Measurements from ENCODE around the gene TSC2. TPM values are rescaled to one million over a fixed set of nuclear protein-coding genes. Genes with fewer than 3 reads are reported as not detected.
A peak's percentile ranks its signal among the peaks of the same experiment; 100 is the strongest.

TSC2 gene
- total RNA-seq, 4 donors from 2014 or later, result 101 to 148 (median 109) TPM

DNA sequence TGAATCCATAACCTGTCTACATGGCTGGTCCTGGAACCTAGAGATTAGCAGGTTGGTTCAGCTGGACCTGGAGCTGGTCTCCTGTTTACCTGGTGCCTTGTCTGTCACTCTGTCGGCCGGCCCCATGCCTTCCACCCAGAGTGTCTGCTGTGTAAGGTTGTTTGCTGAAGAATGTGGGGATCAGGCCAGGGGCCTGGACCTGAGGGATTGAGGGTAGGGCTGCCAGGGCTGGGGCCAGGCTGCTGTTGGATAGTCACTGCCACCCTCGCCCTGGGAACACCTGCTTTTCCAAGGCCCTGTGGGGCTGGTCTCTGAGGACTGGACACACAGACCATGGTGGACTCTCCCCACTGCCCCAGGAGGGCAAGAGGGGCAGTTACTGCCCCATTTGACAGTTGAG is 19.6 kb upstream of the TSC2 start:
- Histone ChIP-seq H3K9me3 (no peaks in the 10 kb centered on the region), H3K27me3 (no peaks in the 10 kb centered on the region), H3K27ac (peak overlapping the region in 1 of 3 donors; percentile 4), H3K4me1 (peaks cover 5 to 39% of the 10 kb centered on the region in 2 donors), H3K36me3 (no peaks in the 10 kb centered on the region), H3K4me3 (replicated peaks in 1 of 3) (peak overlapping the region in 1 of 3 donors; percentile 65)
- TF ChIP-seq CTCF (IDR thresholded peaks at IDR 0.05) (no peak), POLR2A (IDR thresholded peaks at IDR 0.05) (no peak)
- 81 to 100% methylated on average over 1 to 2 of the region's 3 CpGs for WGBS, 2 donors
- DNase-seq, result no peak
- intact Hi-C loops (cut with DNase I), result no loop called here

DNA sequence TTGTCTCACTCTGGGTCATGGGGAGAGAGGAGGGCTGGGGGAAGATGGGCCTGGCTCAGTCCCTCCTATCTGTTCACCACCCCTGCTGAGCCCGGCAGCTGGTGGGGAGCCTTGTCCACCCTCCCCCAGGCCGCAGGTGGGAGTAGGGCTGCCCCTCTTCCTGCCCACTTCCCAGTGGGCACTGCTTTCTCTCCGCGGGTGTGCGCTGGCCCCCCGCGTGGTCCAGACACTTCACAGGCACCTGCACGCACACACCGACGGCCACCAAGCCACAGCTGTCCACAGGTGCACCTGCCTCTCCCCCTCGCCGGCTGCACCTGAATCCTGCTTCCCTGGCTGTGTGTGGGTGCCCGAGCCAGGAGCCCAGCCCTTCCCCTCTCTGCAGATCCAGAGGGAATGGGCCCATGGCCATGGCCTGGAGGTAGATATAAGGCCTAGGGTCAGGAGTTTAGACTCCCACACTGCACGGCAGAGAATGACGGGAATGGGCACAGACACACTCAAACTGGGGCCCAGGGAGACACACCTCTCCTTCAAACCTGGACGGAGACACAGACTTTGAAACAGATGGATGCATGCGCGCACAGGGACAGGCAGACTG is 19.1 kb upstream of the TSC2 start:
- H3K36me3 ChIP-seq, result no peaks in the 10 kb centered on the region
- no peak overlapping the region for H3K27ac ChIP-seq
- 76 to 83% methylated on average over 10 to 17 of the region's 18 CpGs for WGBS, 2 donors
- TF ChIP-seq POLR2A (IDR thresholded peaks at IDR 0.05), result no peak
- no peak for DNase-seq
- intact Hi-C loops (cut with DNase I), result no loop called here
- H3K9me3 ChIP-seq, result no peaks in the 10 kb centered on the region
- H3K27me3 ChIP-seq, result no peaks in the 10 kb centered on the region
- H3K4me3 ChIP-seq (replicated peaks in 1 of 3), result peak overlapping the region in 1 of 3 donors; percentile 6
- H3K4me1 ChIP-seq, result peaks cover 5 to 36% of the 10 kb centered on the region in 2 donors

DNA sequence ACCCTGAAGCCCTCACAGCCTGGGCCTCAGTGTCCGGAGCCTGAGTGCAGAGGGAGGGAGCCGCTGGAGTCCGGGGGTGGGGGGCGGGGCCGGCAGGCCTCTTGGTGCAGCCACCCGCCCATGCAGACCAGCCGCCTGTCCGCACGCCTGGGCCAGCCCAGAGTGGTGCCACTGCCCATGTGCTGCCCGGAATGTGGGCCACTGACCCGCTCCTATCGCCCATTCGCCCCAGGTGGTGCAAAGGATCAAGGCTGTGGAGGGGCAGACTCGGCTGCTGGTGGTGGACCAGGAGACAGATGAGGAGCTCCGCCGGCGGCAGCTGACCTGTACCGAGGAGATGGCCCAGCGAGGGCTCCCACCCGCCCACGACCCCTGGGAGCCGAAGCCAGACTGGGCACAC is 18.4 kb upstream of the TSC2 start:
- intact Hi-C loops (cut with DNase I), result no loop called here

DNA sequence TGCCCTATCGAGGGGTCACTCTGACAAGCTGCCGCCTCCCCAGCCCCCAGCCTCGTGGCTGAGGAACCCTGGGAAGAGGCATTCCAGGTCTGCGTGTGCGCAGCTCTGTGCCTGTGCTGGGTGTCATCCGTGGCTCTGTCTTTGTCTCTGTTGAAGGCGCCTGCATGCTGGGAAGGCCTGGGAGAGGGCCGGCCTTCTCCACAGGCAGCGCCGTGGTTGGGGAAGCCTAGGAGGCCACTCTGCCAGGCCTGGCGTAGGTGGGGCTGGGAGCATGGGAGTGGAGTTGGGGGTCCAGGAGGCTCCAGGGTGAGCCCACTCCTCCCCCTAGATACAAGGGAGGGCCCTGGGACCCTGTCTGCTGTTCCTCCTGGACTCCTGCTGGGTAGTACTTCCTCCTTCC is 17.7 kb upstream of the TSC2 start:
- Histone ChIP-seq H3K4me1 (peaks cover 7 to 36% of the 10 kb centered on the region in 2 donors), H3K27me3 (no peaks in the 10 kb centered on the region), H3K36me3 (no peaks in the 10 kb centered on the region), H3K4me3 (replicated peaks in 1 of 3) (peak overlapping the region in 1 of 3 donors; percentile 6), H3K9me3 (no peaks in the 10 kb centered on the region), H3K27ac (peak overlapping the region in 1 of 3 donors; percentile 58)
- 68 to 100% methylated on average over 1 to 3 of the region's 11 CpGs for whole genome bisulfite sequencing, 2 donors
- DNase-seq, result no peak
- no peak for TF ChIP-seq CTCF (IDR thresholded peaks at IDR 0.05)
- no peak for TF ChIP-seq POLR2A (IDR thresholded peaks at IDR 0.05)
- intact Hi-C loops (cut with DNase I), result no loop called here

More for the DNA sequence above, 18.4 kb upstream of the TSC2 start:
- Histone ChIP-seq H3K27me3 (no peaks in the 10 kb centered on the region), H3K4me3 (replicated peaks in 1 of 3) (peak overlapping the region in 1 of 3 donors; percentile 6), H3K36me3 (no peaks in the 10 kb centered on the region), H3K27ac (no peak overlapping the region), H3K4me1 (peaks cover 5 to 31% of the 10 kb centered on the region in 2 donors), H3K9me3 (no peaks in the 10 kb centered on the region)
- WGBS, 2 donors, result 90 to 98% methylated on average over 2 to 7 of the region's 22 CpGs
- no peak for DNase-seq
- TF ChIP-seq CTCF (IDR thresholded peaks at IDR 0.05) (no peak), POLR2A (IDR thresholded peaks at IDR 0.05) (no peak)

GRCh38 chr16:2031081-2031577 is 16.7 kb upstream of the TSC2 start:
- 62 to 77% methylated on average over 7 to 11 of the region's 11 CpGs for WGBS, 2 donors
- H3K9me3 ChIP-seq, result no peaks in the 10 kb centered on the region
- TF ChIP-seq CTCF (IDR thresholded peaks at IDR 0.05), result no peak
- TF ChIP-seq POLR2A (IDR thresholded peaks at IDR 0.05), result no peak
- intact Hi-C loops (cut with DNase I), result no loop called here
- no peak overlapping the region for H3K4me3 ChIP-seq (replicated peaks in 1 of 3)
- H3K27me3 ChIP-seq, result no peaks in the 10 kb centered on the region
- no peak for DNase-seq
- peak overlapping the region in 2 of 3 donors; percentile 33 to 58 for H3K27ac ChIP-seq
- peaks cover 16 to 45% of the 10 kb centered on the region in 2 donors for H3K4me1 ChIP-seq
- H3K36me3 ChIP-seq, result no peaks in the 10 kb centered on the region
